ENCODE measurements around the gene TRAPPC2B. TPM values are rescaled to one million over a fixed set of nuclear protein-coding genes. Genes with fewer than 3 reads are reported as not detected.
"Not testable (repeated sequence)": the region's sequence is repeated elsewhere in the genome, so short reads cannot be mapped to it uniquely, and the experiment has no call there.

The TRAPPC2B gene
- total RNA-seq, 1 experiment from 2014 or later: 15.3 TPM

DNA sequence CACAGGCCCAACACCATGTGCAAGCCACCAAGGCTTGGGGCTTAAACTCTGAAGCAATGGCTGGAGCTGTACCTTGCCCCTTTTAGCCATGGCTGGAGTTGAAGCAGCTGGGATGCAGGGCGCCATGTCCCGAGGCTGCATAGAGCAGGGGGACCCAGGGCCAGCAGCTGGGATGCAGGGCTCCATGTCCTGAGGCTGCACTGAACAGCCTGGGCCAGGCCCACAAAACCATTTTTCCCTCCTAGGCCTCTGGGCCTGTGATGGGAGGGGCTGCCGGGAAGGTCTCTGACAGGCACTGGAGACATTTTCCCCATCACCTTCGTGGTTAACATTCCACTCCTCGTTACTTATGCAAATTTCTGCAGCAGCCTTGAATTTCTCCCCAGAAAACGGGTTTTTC lies 10.8 kb downstream of the TRAPPC2B start:
- TF ChIP-seq, protein P1, sequence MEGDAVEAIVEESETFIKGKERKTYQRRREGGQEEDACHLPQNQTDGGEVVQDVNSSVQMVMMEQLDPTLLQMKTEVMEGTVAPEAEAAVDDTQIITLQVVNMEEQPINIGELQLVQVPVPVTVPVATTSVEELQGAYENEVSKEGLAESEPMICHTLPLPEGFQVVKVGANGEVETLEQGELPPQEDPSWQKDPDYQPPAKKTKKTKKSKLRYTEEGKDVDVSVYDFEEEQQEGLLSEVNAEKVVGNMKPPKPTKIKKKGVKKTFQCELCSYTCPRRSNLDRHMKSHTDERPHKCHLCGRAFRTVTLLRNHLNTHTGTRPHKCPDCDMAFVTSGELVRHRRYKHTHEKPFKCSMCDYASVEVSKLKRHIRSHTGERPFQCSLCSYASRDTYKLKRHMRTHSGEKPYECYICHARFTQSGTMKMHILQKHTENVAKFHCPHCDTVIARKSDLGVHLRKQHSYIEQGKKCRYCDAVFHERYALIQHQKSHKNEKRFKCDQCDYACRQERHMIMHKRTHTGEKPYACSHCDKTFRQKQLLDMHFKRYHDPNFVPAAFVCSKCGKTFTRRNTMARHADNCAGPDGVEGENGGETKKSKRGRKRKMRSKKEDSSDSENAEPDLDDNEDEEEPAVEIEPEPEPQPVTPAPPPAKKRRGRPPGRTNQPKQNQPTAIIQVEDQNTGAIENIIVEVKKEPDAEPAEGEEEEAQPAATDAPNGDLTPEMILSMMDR (conservative IDR thresholded peaks at IDR 0.05): no peak
- no peak for TF ChIP-seq EZH2 (IDR thresholded peaks at IDR 0.05; ENCODE audit: low read depth)
- H3K4me1 ChIP-seq (replicated peaks; ENCODE audit: insufficient read depth): no peaks in the 10 kb centered on the region
- H4K20me1 ChIP-seq (ENCODE audit: insufficient read depth): no peaks in the 10 kb centered on the region
- no peak overlapping the region for H3K4me2 ChIP-seq
- H3F3A ChIP-seq (ENCODE audit: insufficient read depth, low read depth): no peaks in the 10 kb centered on the region
- H3K4me3 ChIP-seq: no peak overlapping the region
- H3K27ac ChIP-seq: no peak overlapping the region
- H3K36me3 ChIP-seq (ENCODE audit: low read depth): peaks cover 32% of the 10 kb centered on the region
- ChIA-PET POLR2A (ENCODE audit: unreplicated experiment) (no interaction called here), CTCF (no interaction called here)
- no peaks in the 10 kb centered on the region for H3K9me2 ChIP-seq (ENCODE audit: insufficient read depth)
- peaks cover 37% of the 10 kb centered on the region for H3K9me3 ChIP-seq (ENCODE audit: insufficient read depth, low read depth)
- no peaks in the 10 kb centered on the region for H3K79me2 ChIP-seq (ENCODE audit: low read depth)
- no TSS peak for BruUV-seq (replicated peaks)
- intact Hi-C loops (cut with micrococcal nuclease; ENCODE audit: unreplicated experiment): no loop called here
- DNase-seq: no peak
- no peak overlapping the region for H2AFZ ChIP-seq
- H3K27me3 ChIP-seq (ENCODE audit: insufficient read depth, low read depth): no peaks in the 10 kb centered on the region

DNA sequence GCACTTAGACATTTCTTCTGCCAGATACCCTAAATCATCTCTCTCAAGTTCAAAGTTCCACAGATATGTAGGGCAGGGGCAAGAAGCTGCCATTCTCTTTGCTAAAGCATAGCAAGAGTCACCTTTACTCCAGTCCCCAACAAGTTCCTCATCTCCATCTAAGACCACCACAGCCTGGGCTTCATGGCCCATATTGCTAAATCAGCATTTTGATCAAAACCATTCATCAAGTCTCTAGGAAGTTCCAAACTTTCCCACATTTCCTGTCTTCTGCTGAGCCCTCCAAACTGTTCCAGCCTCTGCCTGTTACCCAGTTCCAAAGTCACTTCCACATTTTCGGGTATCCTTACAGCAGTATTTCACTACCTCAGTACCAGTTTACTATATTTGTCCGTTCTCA lies 11.3 kb downstream of the TRAPPC2B start:
- DNase-seq; H4K20me1 ChIP-seq (ENCODE audit: insufficient read depth); H3K4me3 ChIP-seq; H3K4me2 ChIP-seq; H2AFZ ChIP-seq; H3K27ac ChIP-seq; POLR2A ChIA-PET (ENCODE audit: unreplicated experiment); intact Hi-C loops (cut with micrococcal nuclease; ENCODE audit: unreplicated experiment); H3K4me1 ChIP-seq (replicated peaks; ENCODE audit: insufficient read depth); H3F3A ChIP-seq (ENCODE audit: insufficient read depth, low read depth); H3K79me2 ChIP-seq (ENCODE audit: low read depth); BruUV-seq (replicated peaks); H3K9me2 ChIP-seq (ENCODE audit: insufficient read depth); H3K27me3 ChIP-seq (ENCODE audit: insufficient read depth, low read depth); CTCF ChIA-PET: not testable (repeated sequence)
- H3K36me3 ChIP-seq (ENCODE audit: low read depth): peaks cover 32% of the 10 kb centered on the region
- peaks cover 37% of the 10 kb centered on the region for H3K9me3 ChIP-seq (ENCODE audit: insufficient read depth, low read depth)

DNA sequence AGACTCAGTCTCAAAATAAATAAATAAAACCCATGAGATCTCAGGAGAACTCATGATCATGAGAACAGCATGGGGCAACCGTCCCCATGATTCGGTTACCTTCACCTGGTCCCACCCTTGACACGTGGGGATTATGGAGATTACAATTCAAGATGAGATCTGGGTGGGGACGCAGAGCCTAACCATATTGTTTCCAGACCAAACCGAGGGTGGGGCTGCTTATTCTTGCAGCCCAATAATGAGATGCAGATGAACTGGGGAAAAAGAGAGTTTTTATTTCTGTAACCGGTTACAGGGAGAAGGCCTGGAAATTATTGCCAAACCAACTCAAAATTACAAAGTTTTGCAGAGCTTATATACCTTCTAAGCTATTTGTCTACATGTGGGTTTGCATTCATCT lies 12.8 kb downstream of the TRAPPC2B start:
- BruUV-seq (replicated peaks): no TSS peak

More for the DNA sequence above, 12.8 kb downstream of the TRAPPC2B start:
- Histone ChIP-seq H4K20me1 (ENCODE audit: insufficient read depth) (no peaks in the 10 kb centered on the region), H3F3A (ENCODE audit: insufficient read depth, low read depth) (no peaks in the 10 kb centered on the region), H3K36me3 (ENCODE audit: low read depth) (peaks cover 32% of the 10 kb centered on the region), H3K27me3 (ENCODE audit: insufficient read depth, low read depth) (no peaks in the 10 kb centered on the region), H3K4me3 (no peak overlapping the region), H3K4me2 (no peak overlapping the region), H3K4me1 (replicated peaks; ENCODE audit: insufficient read depth) (no peaks in the 10 kb centered on the region), H3K27ac (no peak overlapping the region), H2AFZ (no peak overlapping the region), H3K79me2 (ENCODE audit: low read depth) (no peaks in the 10 kb centered on the region), H3K9me2 (ENCODE audit: insufficient read depth) (no peaks in the 10 kb centered on the region), H3K9me3 (ENCODE audit: insufficient read depth, low read depth) (peaks cover 42% of the 10 kb centered on the region)
- ChIA-PET POLR2A (ENCODE audit: unreplicated experiment) (interaction anchor here (0.6 kb wide), 1 partner anchor 130 kb away, joined by 42 read pairs; no protein-coding TSS in a partner anchor), CTCF (no interaction called here)
- no peak for DNase-seq
- TF ChIP-seq, protein P1 (conservative IDR thresholded peaks at IDR 0.05): no peak
- TF ChIP-seq EZH2 (IDR thresholded peaks at IDR 0.05; ENCODE audit: low read depth): no peak
- intact Hi-C loops (cut with micrococcal nuclease; ENCODE audit: unreplicated experiment): no loop called here

Data from PC-9 (cell line).